ENCODE data around the gene C10orf67. TPM values are rescaled to one million over a fixed set of nuclear protein-coding genes. Genes with fewer than 3 reads are reported as not detected.

The C10orf67 gene
- total RNA-seq, 1 experiment from 2014 or later = not detected

- Histone ChIP-seq H4K5ac (ENCODE audit: insufficient read length, low read depth, low read length) (no peak overlapping the region), H3K79me1 (ENCODE audit: insufficient read depth, low read depth, low read length, poor library complexity, severe bottlenecking) (no peaks in the 10 kb centered on the region), H2BK15ac (ENCODE audit: low read depth, low read length) (no peak overlapping the region), H4K8ac (replicated peaks; ENCODE audit: insufficient read length, low read depth, low read length) (no peak overlapping the region), H3K27me3 (ENCODE audit: insufficient read depth, low read length) (peaks cover 4% of the 10 kb centered on the region), H3K4ac (ENCODE audit: low read depth, low read length) (no peak overlapping the region), H3K23ac (ENCODE audit: insufficient read length, low read depth, low read length) (no peak overlapping the region), H4K91ac (ENCODE audit: insufficient read length, low read depth, low read length) (no peak overlapping the region), H2BK5ac (ENCODE audit: insufficient read length, low read length) (no peak overlapping the region), H3K27ac (ENCODE audit: insufficient read length, low read depth, low read length) (no peak overlapping the region), H3T11ph (ENCODE audit: low read length) (no peak overlapping the region), H3K79me2 (ENCODE audit: insufficient read depth, low read length) (no peaks in the 10 kb centered on the region), H3K14ac (ENCODE audit: insufficient read depth, low read length) (peak overlapping the region; percentile 65; the same call in 1 of the 2 replicates), H2AK5ac (ENCODE audit: insufficient read length, low read length) (no peak overlapping the region), H3K4me2 (ENCODE audit: insufficient read depth, insufficient read length, low read length) (peak overlapping the region; percentile 94), H2AFZ (ENCODE audit: low read length) (peak overlapping the region; percentile 60), H3K18ac (ENCODE audit: insufficient read length, low read depth, low read length) (no peak overlapping the region), H3K9ac (ENCODE audit: extremely low read depth, insufficient read length, low read length) (peak overlapping the region; percentile 17), H2BK20ac (ENCODE audit: low read depth, low read length, poor library complexity, severe bottlenecking) (no peak overlapping the region), H2BK12ac (ENCODE audit: insufficient read length, low read depth, low read length) (no peak overlapping the region), H3K56ac (ENCODE audit: insufficient read length, low read depth, low read length) (no peak overlapping the region), H3K4me1 (ENCODE audit: insufficient read depth, low read length) (no peaks in the 10 kb centered on the region), H3K9me3 (ENCODE audit: control insufficient read depth, low read depth, low read length) (no peaks in the 10 kb centered on the region), H3K23me2 (ENCODE audit: insufficient read length, low read depth, low read length, poor library complexity, severe bottlenecking) (peaks cover 9% of the 10 kb centered on the region), H2BK120ac (ENCODE audit: low read depth, low read length, poor library complexity, severe bottlenecking) (no peak overlapping the region), H4K20me1 (ENCODE audit: control insufficient read depth, insufficient read depth, insufficient read length) (no peaks in the 10 kb centered on the region)
- WGBS (ENCODE audit: extremely low coverage, insufficient read length, low lambda C conversion rate) = no CpG with 5 or more reads among the region's 48 CpGs
- H3K4me1 Mint-ChIP-seq = peaks cover 14% of the 10 kb centered on the region in 2 experiments
- peak overlapping the region; percentile 81 to 93 for H3K4me3 Mint-ChIP-seq
- no peaks in the 10 kb centered on the region for H3K9me3 Mint-ChIP-seq
- H3K27me3 Mint-ChIP-seq (ENCODE audit: low read depth) = peaks cover 35% of the 10 kb centered on the region
- peak; percentile 77 for DNase-seq
- H3K27ac Mint-ChIP-seq = no peak overlapping the region
- no peaks in the 10 kb centered on the region for H3K36me3 Mint-ChIP-seq (ENCODE audit: insufficient read depth in 1 of 3, low read depth in 3 of 3)
- TF ChIP-seq, protein P1, sequence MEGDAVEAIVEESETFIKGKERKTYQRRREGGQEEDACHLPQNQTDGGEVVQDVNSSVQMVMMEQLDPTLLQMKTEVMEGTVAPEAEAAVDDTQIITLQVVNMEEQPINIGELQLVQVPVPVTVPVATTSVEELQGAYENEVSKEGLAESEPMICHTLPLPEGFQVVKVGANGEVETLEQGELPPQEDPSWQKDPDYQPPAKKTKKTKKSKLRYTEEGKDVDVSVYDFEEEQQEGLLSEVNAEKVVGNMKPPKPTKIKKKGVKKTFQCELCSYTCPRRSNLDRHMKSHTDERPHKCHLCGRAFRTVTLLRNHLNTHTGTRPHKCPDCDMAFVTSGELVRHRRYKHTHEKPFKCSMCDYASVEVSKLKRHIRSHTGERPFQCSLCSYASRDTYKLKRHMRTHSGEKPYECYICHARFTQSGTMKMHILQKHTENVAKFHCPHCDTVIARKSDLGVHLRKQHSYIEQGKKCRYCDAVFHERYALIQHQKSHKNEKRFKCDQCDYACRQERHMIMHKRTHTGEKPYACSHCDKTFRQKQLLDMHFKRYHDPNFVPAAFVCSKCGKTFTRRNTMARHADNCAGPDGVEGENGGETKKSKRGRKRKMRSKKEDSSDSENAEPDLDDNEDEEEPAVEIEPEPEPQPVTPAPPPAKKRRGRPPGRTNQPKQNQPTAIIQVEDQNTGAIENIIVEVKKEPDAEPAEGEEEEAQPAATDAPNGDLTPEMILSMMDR (conservative IDR thresholded peaks at IDR 0.05) = no peak
Measured at GRCh38 chr10:23343591-23344240, 881 bp downstream of the C10orf67 start.

All from H9 (cell line).